ENCODE results near the gene ONECUT1.

ONECUT1 gene

DNA sequence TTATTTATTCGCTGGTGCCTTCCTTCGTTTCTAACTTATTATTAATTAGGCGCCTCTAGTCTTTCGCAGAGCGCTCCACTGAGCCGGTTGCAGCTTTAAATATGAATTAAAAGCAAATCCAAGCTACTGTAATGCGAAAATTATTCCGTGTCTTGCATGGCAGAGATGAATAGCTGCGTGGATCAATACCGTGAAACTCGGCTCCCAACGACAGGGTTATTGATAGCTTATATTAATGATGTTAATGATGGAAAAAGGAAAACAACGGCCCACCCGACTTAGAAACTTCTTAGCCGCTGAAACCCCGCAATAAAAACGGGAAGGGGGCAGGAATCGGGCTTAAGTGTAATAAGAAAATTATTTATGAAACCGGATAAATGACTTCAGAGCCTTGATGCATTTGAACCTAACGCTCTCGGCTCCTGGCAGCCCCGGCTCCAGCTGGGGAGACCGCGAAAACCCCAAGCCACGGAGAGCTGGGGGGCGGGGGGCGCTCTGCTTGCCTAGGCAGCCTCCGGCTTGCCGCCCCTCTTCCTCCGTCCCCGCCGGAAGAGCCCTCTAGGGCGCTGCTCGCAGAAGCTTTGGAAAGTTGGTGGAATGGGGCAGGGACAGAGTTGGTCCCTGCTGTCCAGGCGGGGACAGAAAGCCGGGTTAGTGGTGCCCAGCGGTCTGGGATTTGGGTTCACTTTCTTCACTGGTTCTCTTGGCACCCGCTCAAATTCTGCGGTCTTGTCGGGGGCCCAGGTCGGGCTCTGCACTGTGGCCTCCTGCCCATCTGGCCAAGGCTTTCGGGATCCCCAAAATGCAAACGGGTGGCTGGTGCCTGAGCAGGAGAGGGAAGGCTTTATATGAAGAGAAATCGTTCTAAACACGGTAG, 7.7 kb upstream of the ONECUT1 start:
- no peak for DNase-seq (ENCODE audit: low read depth, low spot score)
- no peak overlapping the region for H3K27ac ChIP-seq

GRCh38 chr15:52796753-52797520, 6.8 kb upstream of the ONECUT1 start:
- H3K27ac ChIP-seq = no peak overlapping the region
- no peak for DNase-seq (ENCODE audit: low read depth, low spot score)

GRCh38 chr15:52796228-52796521, 6.0 kb upstream of the ONECUT1 start:
- no peak for DNase-seq (ENCODE audit: low read depth, low spot score)
- H3K27ac ChIP-seq = no peak overlapping the region

- no peak for DNase-seq (ENCODE audit: low read depth, low spot score)
- H3K27ac ChIP-seq = no peak overlapping the region
Measured at GRCh38 chr15:52795464-52796227, 5.5 kb upstream of the ONECUT1 start.

- no peak for DNase-seq (ENCODE audit: low read depth, low spot score)
Measured at GRCh38 chr15:52794665-52795463, 4.7 kb upstream of the ONECUT1 start.

DNA sequence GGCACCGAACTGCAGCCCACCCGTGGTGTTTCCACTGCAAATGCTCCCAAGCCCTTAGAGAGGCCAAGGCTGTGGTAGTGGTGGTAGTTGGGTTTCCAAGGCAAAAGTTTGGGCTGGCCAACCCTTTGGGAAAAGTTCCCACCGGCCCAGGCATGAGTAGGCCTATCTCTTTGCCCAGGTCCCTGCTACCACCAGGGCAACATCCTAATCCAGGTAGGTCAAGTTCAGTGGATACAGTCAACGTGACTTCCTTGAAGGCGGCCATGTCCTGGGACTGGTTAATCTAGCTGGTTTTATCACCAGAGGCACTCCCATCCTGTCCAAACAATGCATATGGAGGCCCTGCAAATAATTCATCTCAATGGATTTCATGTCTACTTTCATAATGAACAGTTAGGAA, 1.6 kb upstream of the ONECUT1 start:
- no peak overlapping the region for H3K27ac ChIP-seq
- DNase-seq (ENCODE audit: low read depth, low spot score) = no peak

More at GRCh38 chr15:52794665-52795463, 4.7 kb upstream of the ONECUT1 start:
- H3K27ac ChIP-seq = no peak overlapping the region

DNA sequence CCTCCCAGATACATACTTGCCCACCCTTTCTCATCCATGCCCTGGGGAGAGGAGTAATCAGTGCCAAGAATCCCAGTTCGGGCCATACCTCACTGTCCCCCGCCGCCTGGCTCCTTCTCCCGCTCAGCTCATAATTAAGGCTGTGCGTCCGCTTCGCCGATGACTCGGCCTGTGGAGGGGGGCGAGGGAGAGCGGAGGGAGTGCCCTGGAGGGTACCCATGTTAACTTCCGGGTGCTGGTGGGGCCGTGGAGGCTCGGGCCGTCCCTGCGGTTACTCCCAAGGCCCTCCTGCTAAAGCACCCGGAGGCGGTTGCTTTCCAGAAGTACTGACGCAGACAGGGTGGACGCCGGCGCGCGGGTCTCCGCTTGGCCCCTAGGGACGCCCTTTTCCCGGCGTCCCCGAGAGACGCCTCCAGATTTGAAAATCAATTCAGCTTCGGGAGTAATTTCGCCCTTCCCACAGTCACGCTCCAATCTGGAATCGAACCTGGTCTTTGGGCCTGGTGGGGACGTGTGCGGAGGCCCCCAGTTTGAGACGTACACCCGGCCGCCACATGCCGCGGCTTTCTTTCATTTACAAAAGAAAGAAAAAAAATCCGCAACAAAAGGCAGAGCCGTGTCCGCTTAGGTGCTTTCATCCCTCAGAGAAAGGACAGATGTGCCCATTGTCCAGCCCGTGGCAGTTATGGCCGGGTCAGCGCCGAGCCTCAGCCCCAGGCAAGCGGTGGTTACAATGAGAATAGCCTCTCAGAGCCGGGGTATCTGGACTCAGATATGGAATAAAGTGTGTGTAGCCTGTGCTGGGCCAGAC, 1.0 kb upstream of the ONECUT1 start:
- no peak for DNase-seq (ENCODE audit: low read depth, low spot score)
- H3K27ac ChIP-seq = no peak overlapping the region

GRCh38 chr15:52789601-52790168, 451 bp downstream of the ONECUT1 start:
- DNase-seq (ENCODE audit: low read depth, low spot score) = no peak
- H3K27ac ChIP-seq = no peak overlapping the region

- H3K27ac ChIP-seq = no peak overlapping the region
- no peak for DNase-seq (ENCODE audit: low read depth, low spot score)
Measured at GRCh38 chr15:52789008-52789600, 1.0 kb downstream of the ONECUT1 start.

- no peak overlapping the region for H3K27ac ChIP-seq
- DNase-seq (ENCODE audit: low read depth, low spot score) = no peak
Measured at GRCh38 chr15:52788099-52788986, 1.8 kb downstream of the ONECUT1 start.

GRCh38 chr15:52787549-52788098, 2.5 kb downstream of the ONECUT1 start:
- DNase-seq (ENCODE audit: low read depth, low spot score) = no peak
- no peak overlapping the region for H3K27ac ChIP-seq

DNA sequence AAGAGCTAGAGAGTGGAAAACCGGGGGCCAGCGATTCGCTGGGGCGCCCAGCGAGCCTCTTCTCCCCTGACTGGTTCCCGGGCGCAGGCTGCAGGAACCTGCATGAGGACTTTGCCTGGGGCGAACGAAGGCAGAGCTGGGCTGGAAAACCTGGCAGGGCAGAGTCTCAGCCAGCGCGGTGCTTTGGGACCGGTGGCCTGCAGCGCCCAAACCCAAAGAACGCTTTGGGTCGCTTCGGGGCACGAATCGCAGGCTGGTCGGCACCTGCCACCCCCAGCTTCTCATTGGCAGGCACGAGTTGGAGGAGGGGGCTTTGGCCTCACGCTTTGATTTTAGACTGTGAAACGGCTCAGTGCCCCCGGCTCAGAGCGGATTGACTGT, 3.0 kb downstream of the ONECUT1 start:
- DNase-seq (ENCODE audit: low read depth, low spot score) = no peak

DNA sequence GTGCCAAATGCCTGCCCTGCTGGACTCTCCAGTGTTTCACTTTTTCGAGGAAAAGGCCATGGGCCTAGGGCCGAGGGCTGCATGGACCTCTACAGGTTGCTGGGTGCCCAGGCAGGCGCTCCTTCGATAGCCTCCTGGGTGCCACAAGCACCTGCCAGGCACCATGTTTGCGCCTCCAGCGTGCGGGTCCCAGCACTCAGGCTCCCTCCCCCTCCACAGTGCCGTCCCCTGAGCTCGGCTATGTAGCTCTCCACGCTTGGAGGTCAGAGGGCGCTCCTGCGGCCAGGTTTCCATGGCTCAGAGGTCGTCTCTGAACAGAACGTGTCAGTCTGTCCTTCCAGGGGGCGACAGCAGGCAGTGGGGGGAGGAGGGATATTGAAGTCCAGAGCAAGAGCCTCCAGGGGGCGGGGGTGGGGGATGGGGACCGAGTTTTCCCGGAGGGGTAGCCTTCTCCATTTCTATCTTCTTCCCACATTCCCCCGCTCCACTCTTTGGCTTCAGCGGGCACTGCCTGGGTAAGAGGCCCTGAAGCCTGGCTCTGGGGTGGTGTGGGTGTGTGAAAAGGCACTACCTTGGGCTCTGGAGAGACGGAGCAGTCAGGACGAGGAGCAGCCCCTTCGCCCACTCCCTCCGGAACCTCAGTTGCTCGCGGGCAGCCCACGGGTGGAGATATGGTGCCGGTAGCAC, 3.6 kb downstream of the ONECUT1 start:
- H3K27ac ChIP-seq = no peak overlapping the region
- no peak for DNase-seq (ENCODE audit: low read depth, low spot score)

More for the DNA sequence above, 3.0 kb downstream of the ONECUT1 start:
- H3K27ac ChIP-seq = no peak overlapping the region

DNA sequence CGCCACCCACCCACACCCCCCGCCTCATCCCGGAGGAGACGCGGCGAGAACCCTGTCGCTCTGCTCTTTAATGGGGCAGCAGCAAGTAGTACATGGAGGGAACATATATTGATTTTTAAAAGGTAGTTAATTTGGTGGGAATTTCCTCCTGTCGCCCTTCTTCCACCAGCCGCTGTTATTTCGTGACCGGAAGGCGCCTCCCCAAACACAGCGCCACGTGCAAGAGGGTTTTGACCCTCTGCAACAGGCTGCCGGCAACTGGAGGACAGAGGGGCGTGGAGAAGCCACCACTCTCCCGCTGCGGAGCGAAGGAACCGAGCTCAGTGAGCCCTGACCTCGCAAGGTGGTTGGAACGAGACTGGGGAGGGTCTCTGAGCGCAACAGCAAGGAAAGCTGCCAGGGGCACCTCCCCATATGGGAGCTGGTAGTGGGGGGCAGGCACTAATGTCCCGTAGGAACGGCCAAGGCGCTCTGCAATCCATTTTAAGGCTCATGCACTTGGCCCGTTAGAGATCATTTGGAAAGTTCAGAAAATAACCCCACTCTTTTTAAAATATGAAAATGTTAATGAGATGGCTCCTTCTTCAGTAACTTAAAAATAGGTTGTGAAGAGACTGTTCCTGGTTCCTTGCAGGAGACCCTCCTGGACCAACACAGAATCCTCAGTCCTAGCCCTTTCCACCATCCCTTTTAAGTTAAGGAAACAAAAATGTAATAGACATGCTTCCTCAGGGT, 4.3 kb downstream of the ONECUT1 start:
- DNase-seq (ENCODE audit: low read depth, low spot score) = no peak
- H3K27ac ChIP-seq = no peak overlapping the region

GRCh38 chr15:52784799-52785671, 5.1 kb downstream of the ONECUT1 start:
- H3K27ac ChIP-seq = no peak overlapping the region
- no peak for DNase-seq (ENCODE audit: low read depth, low spot score)
